Naive thymus-derived CD8-positive, alpha-beta T cell (primary cell): ENCODE measurements around the gene AMOTL2. TPM values are rescaled to one million over a fixed set of nuclear protein-coding genes. Genes with fewer than 3 reads are reported as not detected.

Experiments used
- ATAC-seq, 2 donors: fragments of 150-1000 bp; cut with Tn5 transposase in 1 of 2; sonication (Bioruptor Pico), chemical (Tn5 transposase) in 1 of 2; 1 replicate in 1 of 2; 2 replicates in 1 of 2; pipeline ENCODE4 v1.10.0; 2021; ENCODE audit warnings: mild to moderate bottlenecking in 2 of 2, moderate library complexity in 2 of 2
- POLR2A ChIA-PET: fragments of 350-600 bp; sonication (Branson Sonifier 250); formaldehyde crosslinking; loops from one replicate; lab custom pipeline; 2021; ENCODE audit warnings: antibody characterized with exemption; lab: Charles Lee
- DNase-seq, 10 donors: peaks; one replicate each; pipeline versions ENCODE4 v3.0.0 to v3.0.0-alpha.2; 2020 to 2022
- H3K27ac Mint-ChIP-seq, 10 donors: one replicate each; pipeline ENCODE4 v1.8.0; 2020 to 2022; ENCODE audit warnings: mild to moderate bottlenecking in 10 of 10, mixed read lengths in 10 of 10, moderate library complexity in 4 of 10, inconsistent platforms in 1 of 10
- H3K27me3 Mint-ChIP-seq, 5 donors: one replicate each; pipeline ENCODE4 v1.8.0; 2021 to 2022; ENCODE audit warnings: mixed read lengths in 5 of 5
- H3K36me3 Mint-ChIP-seq, 3 donors: one replicate each; pipeline ENCODE4 v1.8.0; 2020 to 2022; ENCODE audit warnings: mixed read lengths in 3 of 3, mild to moderate bottlenecking in 2 of 3, inconsistent platforms in 1 of 3
- H3K4me1 Mint-ChIP-seq, 4 donors: one replicate each; pipeline ENCODE4 v1.8.0; 2021 to 2022; ENCODE audit warnings: mixed read lengths in 4 of 4
- H3K4me3 Mint-ChIP-seq, 10 donors: one replicate each; pipeline ENCODE4 v1.8.0; 2020 to 2022; ENCODE audit warnings: mild to moderate bottlenecking in 10 of 10, mixed read lengths in 10 of 10, moderate library complexity in 6 of 10, inconsistent platforms in 1 of 10
- H3K9me3 Mint-ChIP-seq, 9 donors: one replicate each; pipeline ENCODE4 v1.8.0; 2020 to 2022; ENCODE audit warnings: mixed read lengths in 9 of 9, mild to moderate bottlenecking in 3 of 9, inconsistent platforms in 1 of 9, moderate library complexity in 1 of 9
- polyA plus RNA-seq, 3 donors: library from polyadenylated mRNA; unstranded; fragments of 300-500 nt; fragmentation: Illumina TruSeq; gene quantifications; one replicate each; pipeline ENCODE4 v1.2.3, GENCODE V29; 2021
- total RNA-seq, 8 experiments: library from RNA in 2 of 8; stranded (reverse) in 2 of 8; gene quantifications; one replicate each; pipeline ENCODE4 v1.2.3 and lab custom pipeline; 2021 to 2026

The AMOTL2 gene
- total and polyA plus RNA-seq, 5 experiments from 2014 or later: not detected

DNA sequence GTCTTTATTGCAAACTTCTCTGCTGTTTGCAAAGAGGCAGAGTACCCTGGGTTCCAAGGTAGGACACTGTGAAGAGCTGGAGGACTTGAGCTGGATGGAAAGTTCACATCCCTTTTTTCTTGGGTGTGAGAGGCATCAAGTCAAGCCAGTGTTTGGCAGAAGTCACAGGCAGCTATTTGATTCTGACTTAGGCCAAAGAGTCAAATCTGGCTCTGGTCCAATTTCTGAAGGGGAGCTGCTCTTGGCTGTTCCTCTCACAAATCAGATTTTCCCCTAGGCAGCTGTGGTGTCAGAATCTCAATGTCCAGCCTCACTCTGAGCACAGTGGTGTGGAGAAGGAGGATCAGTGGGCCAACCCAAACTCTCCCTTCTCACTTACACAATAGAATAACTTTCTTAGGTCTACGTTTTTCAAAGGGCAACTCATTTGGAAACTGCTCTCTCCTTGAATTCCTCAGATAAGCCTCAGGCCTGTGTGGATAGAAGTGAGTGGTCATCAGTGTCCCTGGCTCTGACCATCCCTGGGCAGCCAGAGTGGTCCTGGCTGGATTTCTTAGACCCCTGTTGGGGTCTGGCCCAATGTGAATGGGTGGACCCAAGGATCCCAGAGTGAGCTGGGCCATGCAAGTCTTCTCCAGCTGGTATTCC is 18.2 kb upstream of the AMOTL2 start:
- H3K27me3 Mint-ChIP-seq: peaks cover 14 to 54% (median 33%) of the 10 kb centered on the region in 5 donors
- H3K27ac Mint-ChIP-seq: no peak overlapping the region
- DNase-seq (no peak), ATAC-seq (no peak)
- H3K36me3 Mint-ChIP-seq: no peaks in the 10 kb centered on the region
- peaks cover 0 to 3% (median 0%) of the 10 kb centered on the region in 9 donors for H3K9me3 Mint-ChIP-seq
- no peak overlapping the region for H3K4me3 Mint-ChIP-seq
- no peaks in the 10 kb centered on the region for H3K4me1 Mint-ChIP-seq
- POLR2A ChIA-PET: no interaction called here

DNA sequence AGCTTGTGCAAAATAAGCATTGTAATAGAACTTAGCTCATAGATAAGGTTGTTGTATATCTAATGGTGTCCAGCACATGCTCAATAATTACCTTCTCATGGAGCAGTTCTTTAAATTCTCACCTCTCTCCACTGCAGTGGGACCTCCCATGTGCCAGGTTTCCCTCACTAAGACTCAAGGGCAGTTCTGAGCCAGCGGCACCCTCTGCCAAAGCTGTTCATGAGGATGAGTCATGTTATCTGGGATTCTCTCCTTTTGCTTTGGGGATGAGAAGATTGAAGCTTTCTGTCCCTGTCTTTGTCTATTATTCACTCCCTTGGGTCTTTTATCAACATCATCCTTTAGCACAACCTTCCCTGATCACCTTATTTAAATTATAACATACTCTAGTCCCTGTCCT is 15.6 kb upstream of the AMOTL2 start:
- POLR2A ChIA-PET: no interaction called here
- peaks cover 0 to 3% (median 0%) of the 10 kb centered on the region in 9 donors for H3K9me3 Mint-ChIP-seq
- no peak overlapping the region for H3K4me3 Mint-ChIP-seq
- DNase-seq: no peak
- H3K4me1 Mint-ChIP-seq: no peaks in the 10 kb centered on the region
- ATAC-seq: no peak
- peaks cover 14 to 39% (median 19%) of the 10 kb centered on the region in 5 donors for H3K27me3 Mint-ChIP-seq
- no peaks in the 10 kb centered on the region for H3K36me3 Mint-ChIP-seq
- H3K27ac Mint-ChIP-seq: no peak overlapping the region

DNA sequence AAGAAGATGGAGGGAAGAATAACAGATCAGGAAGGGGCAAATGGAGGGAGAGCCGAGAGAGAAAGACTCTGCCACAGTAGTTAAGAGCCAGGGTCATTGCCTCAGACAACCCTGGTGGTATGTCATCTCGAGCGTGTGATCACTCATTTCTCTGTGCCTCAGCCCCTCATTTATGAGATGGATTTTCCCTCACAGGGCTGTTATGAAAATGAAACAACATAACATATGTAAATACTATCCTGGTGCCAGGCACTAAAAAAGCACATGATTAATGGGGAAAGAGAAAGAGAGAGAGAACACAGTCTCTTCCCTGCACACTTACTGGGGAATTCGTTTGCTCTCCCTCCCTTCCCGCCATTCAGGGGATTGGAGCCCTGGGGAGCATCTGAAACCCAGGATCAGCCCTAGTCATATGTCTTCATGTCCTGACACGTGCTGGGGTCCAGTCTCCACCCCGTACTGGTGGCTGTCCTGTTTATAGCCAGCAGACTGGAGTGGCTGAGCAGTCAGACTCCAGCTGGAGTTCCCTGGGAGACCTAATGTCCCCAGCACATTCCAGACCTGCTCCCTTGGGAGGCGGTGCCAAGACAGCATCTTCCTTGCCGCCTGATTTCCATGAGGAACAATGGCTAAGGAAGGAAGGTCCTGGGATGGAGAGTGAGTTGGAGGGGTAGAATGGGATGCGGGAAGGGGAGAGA is 14.7 kb upstream of the AMOTL2 start:
- ATAC-seq: no peak
- peaks cover 0 to 3% (median 0%) of the 10 kb centered on the region in 9 donors for H3K9me3 Mint-ChIP-seq
- POLR2A ChIA-PET: no interaction called here
- no peak for DNase-seq
- peaks cover 14 to 38% (median 19%) of the 10 kb centered on the region in 5 donors for H3K27me3 Mint-ChIP-seq
- H3K4me3 Mint-ChIP-seq: no peak overlapping the region
- no peaks in the 10 kb centered on the region for H3K36me3 Mint-ChIP-seq
- H3K27ac Mint-ChIP-seq: no peak overlapping the region
- H3K4me1 Mint-ChIP-seq: no peaks in the 10 kb centered on the region

DNA sequence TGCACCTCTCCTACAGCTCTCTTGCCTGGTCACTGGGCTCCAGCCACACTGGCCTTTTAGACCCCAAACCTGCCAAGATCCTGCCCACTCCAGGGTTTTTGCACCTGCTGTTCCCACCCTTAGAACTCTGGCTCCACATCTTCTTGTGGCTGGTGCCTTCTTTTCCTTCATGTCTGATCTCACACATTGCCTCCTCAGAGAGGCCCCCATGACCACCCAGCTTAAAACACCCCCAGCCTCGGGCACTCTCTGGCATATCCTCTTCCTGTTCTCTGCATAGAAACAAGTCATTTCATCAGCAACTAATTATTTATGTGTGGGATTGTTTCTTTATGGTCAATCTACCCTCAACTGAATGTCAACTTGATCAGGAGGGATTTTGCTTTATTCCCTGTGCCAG is 14.0 kb upstream of the AMOTL2 start:
- POLR2A ChIA-PET: no interaction called here
- no peak for ATAC-seq
- Mint-ChIP-seq H3K36me3 (no peaks in the 10 kb centered on the region), H3K9me3 (peaks cover 0 to 3% (median 0%) of the 10 kb centered on the region in 9 donors), H3K4me3 (no peak overlapping the region), H3K4me1 (no peaks in the 10 kb centered on the region), H3K27ac (no peak overlapping the region), H3K27me3 (peaks cover 14 to 38% (median 18%) of the 10 kb centered on the region in 5 donors)
- no peak for DNase-seq

DNA sequence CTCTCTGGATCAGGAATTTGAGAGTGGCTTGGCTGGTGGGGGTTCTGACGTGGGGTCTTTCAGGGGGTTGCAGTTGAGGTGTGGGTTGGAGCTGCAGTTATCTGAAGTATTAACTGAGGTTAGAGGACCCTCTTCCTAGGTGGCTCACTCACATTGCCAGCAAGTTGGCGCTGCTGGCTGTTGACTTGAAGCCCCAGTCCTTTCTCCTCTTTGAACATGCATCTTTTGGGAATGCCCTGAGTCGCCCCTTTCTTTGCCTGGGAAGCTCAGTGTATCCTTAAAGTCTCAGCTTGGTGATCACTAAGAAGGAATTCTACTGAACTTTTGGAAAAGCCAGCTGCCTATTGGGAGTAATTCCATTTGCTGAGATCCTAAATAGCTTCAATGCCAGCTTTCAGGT is 13.0 kb upstream of the AMOTL2 start:
- Mint-ChIP-seq H3K27me3 (peaks cover 14 to 38% (median 19%) of the 10 kb centered on the region in 5 donors), H3K4me3 (no peak overlapping the region), H3K9me3 (peaks cover 0 to 3% (median 0%) of the 10 kb centered on the region in 9 donors), H3K27ac (no peak overlapping the region), H3K4me1 (no peaks in the 10 kb centered on the region), H3K36me3 (no peaks in the 10 kb centered on the region)
- POLR2A ChIA-PET: no interaction called here
- no peak for ATAC-seq
- no peak for DNase-seq

DNA sequence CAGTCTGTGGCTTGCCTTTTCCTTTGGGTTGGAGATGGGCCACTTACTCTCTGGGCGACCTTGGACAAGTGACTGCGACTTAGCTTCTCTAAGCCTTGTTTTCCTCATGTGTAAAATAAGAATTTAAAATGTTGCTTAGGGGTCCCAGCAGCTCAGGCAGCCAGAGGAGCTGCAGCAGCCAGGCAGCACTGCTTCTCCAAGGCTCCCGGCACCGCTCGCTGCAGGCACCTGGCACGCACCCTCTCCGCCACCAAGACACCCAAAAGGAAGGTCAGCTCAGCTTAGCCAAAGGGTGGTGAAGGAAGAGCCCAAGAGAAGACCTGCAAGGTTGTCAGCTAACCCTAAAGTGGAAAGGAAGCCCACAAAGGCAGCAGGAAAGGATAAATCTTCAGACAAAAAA is 10.7 kb upstream of the AMOTL2 start:
- no peaks in the 10 kb centered on the region for H3K36me3 Mint-ChIP-seq
- no peaks in the 10 kb centered on the region for H3K9me3 Mint-ChIP-seq
- H3K27me3 Mint-ChIP-seq: peaks cover 12 to 30% (median 15%) of the 10 kb centered on the region in 5 donors
- ATAC-seq (no peak), DNase-seq (no peak)
- H3K27ac Mint-ChIP-seq: no peak overlapping the region
- H3K4me1 Mint-ChIP-seq: no peaks in the 10 kb centered on the region
- POLR2A ChIA-PET: no interaction called here
- no peak overlapping the region for H3K4me3 Mint-ChIP-seq

DNA sequence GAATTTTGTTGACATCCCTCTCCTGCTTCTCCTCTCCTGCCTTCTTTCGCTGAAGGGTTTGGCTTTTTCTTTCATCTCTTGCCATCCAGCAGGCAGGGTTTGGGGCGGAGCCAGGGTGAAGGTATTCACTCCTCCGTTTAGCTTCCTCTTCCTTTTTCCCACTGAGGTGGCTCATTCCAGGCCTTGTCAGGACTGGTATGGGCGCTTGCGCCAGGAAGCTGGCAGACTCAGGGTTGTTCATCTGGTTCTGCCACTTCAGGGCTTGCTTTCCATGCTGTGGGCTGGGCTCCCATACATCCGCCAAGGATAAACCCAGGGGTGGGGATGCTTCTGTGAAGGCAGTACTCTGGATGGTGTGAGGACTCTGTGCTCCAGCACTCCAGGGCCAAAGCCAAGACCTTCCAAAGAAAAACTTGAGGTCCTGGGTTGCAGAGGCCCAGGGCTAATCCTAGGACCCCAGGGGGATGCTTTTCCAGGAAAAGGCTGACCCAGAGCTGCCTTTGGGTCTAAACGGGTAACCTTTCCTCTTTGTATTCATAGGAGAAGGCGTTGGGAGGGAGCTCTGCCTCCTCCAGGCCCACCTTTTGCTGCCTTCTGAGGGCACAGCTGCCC is 7.7 kb upstream of the AMOTL2 start:
- Mint-ChIP-seq H3K4me1 (no peaks in the 10 kb centered on the region), H3K9me3 (no peaks in the 10 kb centered on the region), H3K27me3 (peaks cover 5 to 21% (median 16%) of the 10 kb centered on the region in 5 donors), H3K36me3 (no peaks in the 10 kb centered on the region), H3K27ac (no peak overlapping the region), H3K4me3 (no peak overlapping the region)
- no peak for ATAC-seq
- POLR2A ChIA-PET: no interaction called here
- no peak for DNase-seq

DNA sequence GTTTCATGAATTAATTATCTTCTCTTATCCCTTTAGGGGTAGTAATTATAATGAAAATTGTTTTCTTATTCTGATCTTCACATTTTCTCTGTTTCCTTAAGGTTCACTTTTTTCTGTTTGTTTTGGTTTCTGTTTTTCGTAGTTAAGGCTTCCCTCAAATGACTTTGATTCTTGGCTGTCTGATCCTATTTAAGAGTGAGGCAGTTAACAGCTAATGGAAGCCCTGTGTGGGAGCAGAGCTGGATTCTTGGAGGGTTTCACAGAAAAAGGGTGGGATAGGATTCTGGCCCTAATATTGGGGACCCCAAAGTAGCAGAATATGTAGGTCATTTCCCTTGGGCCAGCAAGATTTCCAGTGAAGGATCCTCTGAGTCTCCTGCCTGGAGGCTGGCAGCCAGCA is 6.8 kb upstream of the AMOTL2 start:
- H3K4me3 Mint-ChIP-seq: no peak overlapping the region
- no peaks in the 10 kb centered on the region for H3K4me1 Mint-ChIP-seq
- peak overlapping the region in 1 of 10 donors; percentile 5 for H3K27ac Mint-ChIP-seq
- no peaks in the 10 kb centered on the region for H3K36me3 Mint-ChIP-seq
- peaks cover 8 to 27% (median 17%) of the 10 kb centered on the region in 5 donors for H3K27me3 Mint-ChIP-seq
- no peak for ATAC-seq
- DNase-seq: no peak
- no peaks in the 10 kb centered on the region for H3K9me3 Mint-ChIP-seq
- POLR2A ChIA-PET: no interaction called here

DNA sequence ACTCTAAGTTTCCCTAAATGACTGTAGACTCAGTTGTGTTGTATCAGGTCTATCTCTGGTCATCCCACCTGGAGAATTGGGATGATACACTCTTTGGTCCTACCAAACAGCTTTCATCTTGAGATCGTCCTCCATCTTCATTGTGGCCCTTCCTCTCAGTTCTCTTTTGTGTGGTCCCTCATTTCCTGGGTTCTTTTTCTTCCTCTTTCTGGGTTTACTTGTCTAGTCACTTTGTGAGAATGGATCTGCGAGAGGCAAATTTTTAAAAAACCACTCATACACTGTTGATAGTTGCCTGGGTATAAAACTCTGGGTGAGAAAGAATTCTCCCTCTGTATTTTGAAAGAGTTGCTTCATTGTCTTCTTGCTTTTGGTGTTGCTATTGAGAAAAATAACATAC is 6.0 kb upstream of the AMOTL2 start:
- no peaks in the 10 kb centered on the region for H3K9me3 Mint-ChIP-seq
- peaks cover 2 to 5% (median 3%) of the 10 kb centered on the region in 4 donors for H3K4me1 Mint-ChIP-seq
- peak overlapping the region in 1 of 10 donors; percentile 5 for H3K27ac Mint-ChIP-seq
- peaks cover 0 to 3% (median 0%) of the 10 kb centered on the region in 3 donors for H3K36me3 Mint-ChIP-seq
- H3K4me3 Mint-ChIP-seq: no peak overlapping the region
- no peak for ATAC-seq
- POLR2A ChIA-PET: no interaction called here
- DNase-seq: no peak
- peaks cover 14 to 35% (median 24%) of the 10 kb centered on the region in 5 donors for H3K27me3 Mint-ChIP-seq

DNA sequence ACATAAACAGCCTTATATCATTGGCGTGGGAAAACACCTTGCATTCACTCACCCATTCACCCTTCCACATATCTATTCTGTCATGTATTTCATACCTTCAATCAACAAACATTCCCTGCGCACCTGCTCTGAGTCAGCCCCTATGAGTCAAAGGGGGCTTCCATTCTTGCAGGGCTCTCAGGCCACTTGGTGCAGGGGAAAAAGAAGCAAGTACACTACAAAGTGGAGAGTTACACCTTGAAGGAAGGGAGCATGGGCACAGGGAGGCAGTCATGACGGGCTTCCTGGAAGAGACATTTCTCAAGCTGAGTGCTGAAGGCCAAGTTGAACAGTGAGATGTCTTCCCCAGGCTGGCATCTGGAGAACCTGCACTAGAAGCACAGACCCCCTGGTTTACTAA is 4.6 kb upstream of the AMOTL2 start:
- Mint-ChIP-seq H3K27ac (no peak overlapping the region), H3K9me3 (no peaks in the 10 kb centered on the region), H3K27me3 (peaks cover 18 to 45% (median 29%) of the 10 kb centered on the region in 5 donors), H3K4me3 (no peak overlapping the region), H3K4me1 (peaks cover 7 to 15% (median 10%) of the 10 kb centered on the region in 4 donors), H3K36me3 (peaks cover 0 to 3% (median 0%) of the 10 kb centered on the region in 3 donors)
- POLR2A ChIA-PET: no interaction called here
- ATAC-seq (no peak), DNase-seq (no peak)

DNA sequence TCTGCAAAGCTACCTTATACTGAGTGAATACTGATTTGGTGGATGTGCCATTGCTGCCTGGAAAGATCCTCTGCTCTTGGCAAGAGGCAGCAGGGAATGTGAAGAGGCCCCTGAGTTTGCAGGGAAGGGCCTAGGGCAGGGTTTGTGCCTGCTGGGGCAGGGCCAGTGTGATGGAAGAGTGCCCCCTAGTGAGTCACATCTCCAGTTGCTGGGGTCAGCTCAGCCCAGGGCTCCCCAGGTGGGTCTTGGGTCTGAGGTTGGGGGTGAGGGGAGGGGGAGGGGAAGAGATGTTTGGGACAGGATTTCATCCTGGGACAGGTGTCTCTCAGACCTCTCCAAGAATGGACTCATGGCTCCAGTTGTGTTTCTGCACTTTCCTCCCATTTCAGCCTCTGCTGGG is 4.1 kb upstream of the AMOTL2 start:
- Mint-ChIP-seq H3K4me1 (peaks cover 7 to 15% (median 10%) of the 10 kb centered on the region in 4 donors), H3K27ac (no peak overlapping the region), H3K27me3 (peaks cover 18 to 46% (median 29%) of the 10 kb centered on the region in 5 donors), H3K36me3 (peaks cover 0 to 3% (median 0%) of the 10 kb centered on the region in 3 donors), H3K9me3 (no peaks in the 10 kb centered on the region), H3K4me3 (no peak overlapping the region)
- POLR2A ChIA-PET: no interaction called here
- peak in 5 of 10 donors; percentile 11 to 36 (median 29) for DNase-seq
- ATAC-seq: peak; percentile 49 to 52

DNA sequence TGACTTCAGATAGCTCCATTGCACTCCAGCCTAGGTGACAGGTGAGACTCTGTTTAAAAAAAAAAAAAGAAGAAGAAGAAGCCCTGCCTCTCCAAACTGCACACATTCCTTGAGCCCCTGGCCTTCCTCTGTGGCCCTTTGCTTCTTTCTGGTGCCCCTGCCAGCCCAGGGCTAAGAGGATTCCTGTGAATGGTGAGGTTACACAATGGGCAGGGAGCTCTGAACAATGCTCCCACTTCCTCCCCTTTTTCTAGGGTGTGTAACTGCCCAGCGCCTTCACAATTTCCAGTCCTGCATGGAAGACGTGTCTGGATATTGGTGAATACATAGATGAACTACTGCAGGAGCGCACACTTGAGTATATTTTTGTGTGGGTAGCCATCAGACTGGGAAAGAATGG is 3.6 kb upstream of the AMOTL2 start:
- peaks cover 18 to 50% (median 33%) of the 10 kb centered on the region in 5 donors for H3K27me3 Mint-ChIP-seq
- no peak overlapping the region for H3K4me3 Mint-ChIP-seq
- ATAC-seq (no peak), DNase-seq (no peak)
- H3K27ac Mint-ChIP-seq: no peak overlapping the region
- peaks cover 0 to 3% (median 0%) of the 10 kb centered on the region in 3 donors for H3K36me3 Mint-ChIP-seq
- H3K4me1 Mint-ChIP-seq: peaks cover 7 to 15% (median 10%) of the 10 kb centered on the region in 4 donors
- no peaks in the 10 kb centered on the region for H3K9me3 Mint-ChIP-seq
- POLR2A ChIA-PET: no interaction called here
